Inflammatory macrophage treated with lipopolysaccharide for 1 hour (primary cell): Measurements from ENCODE around the gene ACOT7.

ENCODE experiments used
- DNase-seq, 2 donors: peaks; one replicate each; pipeline ENCODE4 v3.0.0-alpha.2; 2020 to 2022

The ACOT7 gene

GRCh38 chr1:6280761-6281451, 112.7 kb downstream of the ACOT7 start:
- DNase-seq: no peak

GRCh38 chr1:6279613-6280383, 113.8 kb downstream of the ACOT7 start:
- no peak for DNase-seq

DNA sequence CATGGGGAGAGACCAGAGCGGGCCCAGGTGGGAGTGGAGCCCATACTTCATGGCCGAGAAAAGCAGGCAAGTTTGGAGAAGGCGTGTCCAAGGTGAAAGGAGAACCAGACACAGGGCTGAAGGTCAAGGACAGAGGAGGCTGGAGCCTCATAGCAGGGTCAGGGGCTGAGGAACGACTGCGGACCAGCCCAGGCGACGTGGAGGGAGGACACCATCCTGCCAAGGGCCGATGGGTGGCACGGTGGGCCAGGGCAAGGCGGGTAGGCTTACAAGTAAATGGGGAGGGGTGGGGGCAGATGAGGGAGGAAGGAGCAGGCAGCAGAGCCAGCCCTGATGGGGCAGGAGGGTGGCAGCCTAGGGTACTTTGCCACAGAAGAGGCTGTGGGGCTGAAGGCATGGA, 114.5 kb downstream of the ACOT7 start:
- no peak for DNase-seq

- no peak for DNase-seq
These were observed 115.3 kb downstream of the ACOT7 start for GRCh38 chr1:6278263-6278662.

GRCh38 chr1:6276811-6277555, 116.6 kb downstream of the ACOT7 start:
- no peak for DNase-seq

- DNase-seq: no peak
These were observed 117.5 kb downstream of the ACOT7 start for GRCh38 chr1:6275826-6276782.

DNA sequence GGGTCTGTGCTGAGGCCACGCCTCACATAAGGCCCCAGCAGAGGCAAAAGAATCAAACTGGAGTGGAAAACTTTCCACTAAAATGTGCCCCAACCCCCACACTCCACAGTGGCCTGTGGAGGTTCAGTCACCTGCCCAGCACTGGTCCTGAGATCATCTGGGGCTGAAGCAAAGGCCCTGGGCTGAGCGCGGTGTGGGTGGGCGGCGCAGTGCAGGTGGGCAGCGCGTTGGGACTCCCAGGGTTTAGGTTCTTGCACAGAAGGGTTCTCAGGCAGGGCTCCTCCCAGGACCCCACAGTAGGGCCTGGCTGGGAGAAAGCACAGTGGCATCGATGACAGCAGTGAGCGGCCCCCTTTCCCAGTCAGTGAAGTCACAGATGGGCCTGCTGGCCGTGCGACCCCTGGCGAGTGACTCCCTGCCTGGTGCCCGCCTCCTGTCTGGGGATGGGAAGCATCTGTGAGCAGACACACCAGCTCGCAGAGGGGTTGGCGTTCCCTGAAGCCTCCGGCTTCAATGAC, 118.9 kb downstream of the ACOT7 start:
- no peak for DNase-seq

DNA sequence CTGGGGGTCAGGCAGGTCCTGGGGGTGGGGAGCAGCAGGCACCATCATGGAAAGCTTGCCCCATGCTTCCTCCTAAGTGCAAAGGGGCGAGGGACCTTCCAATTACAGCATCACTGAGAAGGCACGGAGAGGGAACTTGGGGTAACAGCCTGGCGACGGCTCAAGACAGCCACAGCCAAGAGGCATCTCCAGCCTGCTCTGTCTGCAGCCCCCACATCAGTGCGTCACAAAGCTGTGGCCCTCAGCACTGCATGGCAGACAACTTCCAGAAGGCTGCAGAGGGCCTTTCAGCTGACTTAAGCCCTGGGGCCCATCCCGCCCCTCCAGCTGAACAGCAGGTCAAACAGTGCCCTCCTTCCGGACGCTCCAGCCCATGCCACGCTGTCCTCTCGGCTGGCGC, 119.5 kb downstream of the ACOT7 start:
- DNase-seq: no peak

DNA sequence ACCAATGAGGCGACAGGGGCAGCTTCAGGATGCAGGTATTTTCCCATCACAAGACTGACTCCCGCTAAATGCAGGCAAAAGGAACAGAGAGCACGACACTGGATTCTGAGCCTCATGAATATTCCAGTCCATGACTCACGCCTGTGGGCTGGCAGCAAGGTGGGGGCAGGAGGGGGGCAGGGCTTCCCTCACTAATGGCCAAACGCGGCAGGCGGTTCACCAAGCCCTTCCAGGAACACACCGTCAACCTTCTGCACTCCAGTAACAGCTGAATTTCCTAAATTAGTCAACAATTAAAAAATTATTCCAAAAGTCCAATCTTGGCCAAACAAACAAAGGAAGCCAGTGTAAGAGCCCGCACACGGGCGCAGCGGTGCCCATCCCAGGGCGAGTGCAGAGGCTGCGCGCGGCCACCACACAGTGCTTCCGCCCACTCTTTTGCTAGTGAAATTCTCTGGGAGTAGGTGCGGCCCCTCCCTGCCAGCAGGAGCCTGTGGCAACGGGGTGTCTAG, 120.1 kb downstream of the ACOT7 start:
- peak; percentile 69 to 78 for DNase-seq

- no peak for DNase-seq
These were observed 120.7 kb downstream of the ACOT7 start for GRCh38 chr1:6272868-6273267.

DNA sequence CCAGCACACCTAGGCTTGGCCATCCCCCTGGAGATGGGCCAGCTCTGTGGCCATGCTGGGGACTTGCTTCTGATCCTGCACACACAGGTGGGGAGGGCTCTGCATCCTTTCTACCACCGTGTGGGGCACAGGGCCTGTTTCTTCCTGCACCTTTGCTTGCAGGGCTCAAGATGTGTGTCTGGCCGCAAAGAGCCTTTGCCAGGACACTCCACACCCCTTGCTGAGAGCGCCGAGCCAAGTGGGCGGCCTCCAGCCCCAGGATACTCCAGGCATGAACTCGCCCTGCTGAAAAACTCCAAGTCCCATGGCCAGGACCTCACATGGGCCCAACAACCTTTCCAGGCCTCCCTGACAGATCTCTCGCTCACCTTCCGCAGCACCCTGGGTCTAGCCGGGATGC, 121.1 kb downstream of the ACOT7 start:
- no peak for DNase-seq

- DNase-seq: no peak
These were observed 122.0 kb downstream of the ACOT7 start for GRCh38 chr1:6271554-6271953.

DNA sequence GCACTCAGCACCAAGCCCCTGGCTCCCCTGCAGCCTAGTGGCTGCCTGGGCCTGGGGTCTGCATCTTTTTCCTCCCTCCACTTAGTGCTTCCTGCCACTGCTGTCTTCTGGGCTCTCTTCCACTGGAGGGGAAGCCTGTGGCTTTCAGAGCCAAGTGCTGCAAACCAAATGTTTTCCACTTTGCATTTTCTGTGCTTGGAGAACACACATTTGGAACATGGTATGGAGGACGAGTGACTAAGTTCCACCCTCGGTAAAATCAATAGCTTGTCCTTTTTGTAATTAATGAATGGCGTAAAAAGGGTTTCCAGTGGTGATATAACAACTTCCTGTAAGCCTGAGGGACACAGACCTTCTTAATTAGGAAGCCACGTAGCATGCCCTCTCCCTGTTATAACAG, 122.6 kb downstream of the ACOT7 start:
- no peak for DNase-seq

GRCh38 chr1:6270401-6270800, 123.2 kb downstream of the ACOT7 start:
- DNase-seq: no peak

GRCh38 chr1:6269720-6270400, 123.7 kb downstream of the ACOT7 start:
- DNase-seq: no peak

DNA sequence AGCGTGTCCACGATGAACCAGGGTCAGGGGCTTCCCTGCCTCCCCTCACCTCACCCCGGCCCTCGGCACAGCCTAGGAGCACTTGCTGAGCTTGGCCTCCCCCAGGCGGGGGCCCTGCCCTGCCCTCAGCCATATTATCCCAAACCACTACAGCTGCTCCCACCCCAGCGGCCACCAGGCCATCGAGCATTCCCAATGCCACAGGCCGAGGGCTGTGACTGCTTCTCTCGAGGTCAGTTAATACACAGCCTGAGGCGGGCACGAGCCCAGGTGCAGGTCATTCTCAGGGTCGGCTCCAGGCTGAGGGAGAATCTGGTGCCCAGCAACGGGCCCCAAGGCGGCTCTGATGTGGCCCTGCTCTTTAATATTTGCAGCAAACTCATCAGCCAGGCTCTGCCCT, 124.3 kb downstream of the ACOT7 start:
- no peak for DNase-seq

DNA sequence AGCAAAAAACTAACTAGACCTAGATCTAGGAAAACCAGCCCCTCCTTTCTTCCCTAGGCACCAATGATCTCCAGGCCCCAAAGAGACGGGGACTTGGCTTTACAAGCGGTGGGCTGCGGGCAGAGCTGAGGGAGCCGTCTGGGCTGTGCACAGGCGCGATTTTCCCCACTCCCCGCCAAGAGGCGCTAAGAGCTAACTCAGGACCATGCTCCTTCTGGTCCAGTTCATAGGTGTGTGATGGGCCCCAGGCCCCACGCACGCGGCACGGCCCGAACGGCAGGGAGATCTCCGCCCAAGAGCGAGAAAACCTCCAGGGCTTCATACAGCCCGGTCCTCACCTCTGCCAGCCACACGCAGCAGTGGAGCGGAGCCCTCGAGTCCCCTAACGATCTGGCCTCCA, 125.2 kb downstream of the ACOT7 start:
- no peak for DNase-seq

GRCh38 chr1:6267686-6268322, 125.8 kb downstream of the ACOT7 start:
- DNase-seq: no peak

- no peak for DNase-seq
These were observed 126.9 kb downstream of the ACOT7 start for GRCh38 chr1:6266641-6267040.

DNA sequence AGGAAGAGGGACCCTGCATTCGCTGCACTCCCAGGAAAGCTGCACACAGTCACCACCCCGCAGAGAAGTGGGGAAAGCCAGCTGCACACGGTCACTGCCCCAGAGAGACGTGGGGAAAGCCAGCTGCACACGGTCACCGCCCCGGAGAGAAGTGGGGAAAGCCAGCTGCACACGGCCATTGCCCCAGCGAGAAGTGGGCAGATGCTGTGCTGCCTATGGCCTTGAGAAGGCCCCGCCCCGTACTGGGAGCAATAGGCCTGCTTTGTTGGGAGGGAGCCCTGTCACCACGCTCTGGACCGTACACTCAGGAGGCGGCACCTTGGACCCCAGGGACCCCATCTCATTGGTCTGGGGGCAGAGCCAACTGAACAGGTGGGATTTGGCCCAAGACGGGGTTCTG, 128.4 kb downstream of the ACOT7 start:
- DNase-seq: no peak

DNA sequence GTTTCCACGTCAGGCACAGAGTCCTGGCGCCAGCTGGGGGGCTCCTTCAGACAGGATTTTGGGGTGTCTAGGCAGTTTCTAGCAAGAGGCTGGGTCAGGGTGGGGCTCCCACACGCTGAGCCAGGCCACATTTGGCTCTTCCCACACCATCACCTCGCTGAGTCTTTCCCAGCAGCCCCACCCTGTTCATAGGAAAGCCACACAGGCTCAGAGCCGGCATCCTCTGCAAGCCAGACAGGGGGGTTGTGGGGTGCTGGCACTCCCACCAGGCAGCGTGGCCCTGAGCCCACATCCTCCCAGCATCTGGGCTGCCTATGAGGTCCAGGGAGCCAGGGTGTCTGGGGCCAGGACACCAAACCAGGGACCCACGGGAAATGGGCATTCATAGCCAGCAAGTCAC, 129.9 kb downstream of the ACOT7 start:
- DNase-seq: no peak
